Brain microvascular endothelial cell (primary cell): ENCODE data around the gene IL18R1.

Experiments
- DNase-seq: peaks from one replicate; pipeline ENCODE4 v3.0.0-alpha.2; 2020
- H3K27ac ChIP-seq: fragments of 250-450 bp; sonication (Bioruptor Pico); 2 replicates; pipeline ENCODE4 v1.5.1; 2020; ENCODE audit warnings: mild to moderate bottlenecking, moderate library complexity
- H3K27me3 ChIP-seq: fragments of 250-450 bp; sonication (Bioruptor Pico); replicated peaks from 2 replicates; pipeline ENCODE4 v1.5.1; 2020; ENCODE audit warnings: mild to moderate bottlenecking
- H3K36me3 ChIP-seq: fragments of 250-450 bp; sonication (Bioruptor Pico); replicated peaks from 2 replicates; pipeline ENCODE4 v1.5.1; 2020; ENCODE audit warnings: mild to moderate bottlenecking
- H3K4me3 ChIP-seq: 2 replicates; pipeline ENCODE4 v1.5.1; 2011; ENCODE audit warnings: low read depth, mild to moderate bottlenecking, control low read depth, low read length, moderate library complexity
- in situ Hi-C: cut with HindIII; loops from 2 replicates; pipeline ENCODE4 v1.10.0; 2017; ENCODE audit warnings: low sequenced_read_pairs, low pct_ligation_motif_present
- TF ChIP-seq, protein P1 (sequence below): IDR thresholded peaks from 2 replicates; pipeline ENCODE4 v1.5.1; 2011; ENCODE audit warnings: low read depth, mild to moderate bottlenecking, moderate library complexity, low read length, control low read depth, inconsistent platforms; ENCODE audit errors: missing control alignments

IL18R1 gene

DNA sequence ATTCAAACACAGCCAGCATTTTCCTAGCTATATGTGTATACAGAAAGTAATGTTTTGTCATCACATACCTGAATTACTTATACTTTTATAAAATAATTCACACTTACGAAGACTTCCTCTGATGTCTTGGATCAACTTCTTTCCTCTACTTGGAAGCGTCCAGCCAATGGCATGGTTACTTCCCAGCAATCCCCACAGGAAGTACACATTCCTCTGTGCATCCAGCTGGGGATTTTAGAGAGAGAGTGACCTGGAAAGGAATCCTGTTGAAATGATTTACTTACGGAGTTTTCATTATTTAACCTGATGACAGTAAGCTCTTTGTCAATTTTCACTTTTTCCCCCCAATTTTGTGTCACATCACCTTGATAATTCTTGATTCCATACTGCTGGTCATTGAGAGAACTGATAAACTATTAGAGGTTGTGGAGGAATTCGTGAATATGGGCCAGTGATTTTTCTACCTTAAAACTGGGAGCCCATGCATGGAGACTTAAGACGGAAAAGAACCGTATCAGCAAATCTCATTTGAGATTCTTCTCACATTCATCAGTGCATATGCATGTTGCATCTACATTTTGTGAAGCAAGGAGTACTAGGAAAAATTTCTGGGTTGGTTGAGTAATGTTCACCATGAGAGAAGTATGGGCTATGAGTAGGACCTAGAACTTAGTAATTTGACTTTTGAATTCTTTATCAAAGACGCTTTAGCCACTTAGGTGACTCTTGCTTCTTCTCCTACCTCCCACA, 9.0 kb upstream of the IL18R1 start:
- Histone ChIP-seq H3K4me3 (no peak overlapping the region), H3K36me3 (no peaks in the 10 kb centered on the region), H3K27ac (no peak overlapping the region), H3K27me3 (no peaks in the 10 kb centered on the region)
- DNase-seq = no peak
- TF ChIP-seq, protein P1, sequence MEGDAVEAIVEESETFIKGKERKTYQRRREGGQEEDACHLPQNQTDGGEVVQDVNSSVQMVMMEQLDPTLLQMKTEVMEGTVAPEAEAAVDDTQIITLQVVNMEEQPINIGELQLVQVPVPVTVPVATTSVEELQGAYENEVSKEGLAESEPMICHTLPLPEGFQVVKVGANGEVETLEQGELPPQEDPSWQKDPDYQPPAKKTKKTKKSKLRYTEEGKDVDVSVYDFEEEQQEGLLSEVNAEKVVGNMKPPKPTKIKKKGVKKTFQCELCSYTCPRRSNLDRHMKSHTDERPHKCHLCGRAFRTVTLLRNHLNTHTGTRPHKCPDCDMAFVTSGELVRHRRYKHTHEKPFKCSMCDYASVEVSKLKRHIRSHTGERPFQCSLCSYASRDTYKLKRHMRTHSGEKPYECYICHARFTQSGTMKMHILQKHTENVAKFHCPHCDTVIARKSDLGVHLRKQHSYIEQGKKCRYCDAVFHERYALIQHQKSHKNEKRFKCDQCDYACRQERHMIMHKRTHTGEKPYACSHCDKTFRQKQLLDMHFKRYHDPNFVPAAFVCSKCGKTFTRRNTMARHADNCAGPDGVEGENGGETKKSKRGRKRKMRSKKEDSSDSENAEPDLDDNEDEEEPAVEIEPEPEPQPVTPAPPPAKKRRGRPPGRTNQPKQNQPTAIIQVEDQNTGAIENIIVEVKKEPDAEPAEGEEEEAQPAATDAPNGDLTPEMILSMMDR = no peak
- in situ Hi-C loops = no loop called here

DNA sequence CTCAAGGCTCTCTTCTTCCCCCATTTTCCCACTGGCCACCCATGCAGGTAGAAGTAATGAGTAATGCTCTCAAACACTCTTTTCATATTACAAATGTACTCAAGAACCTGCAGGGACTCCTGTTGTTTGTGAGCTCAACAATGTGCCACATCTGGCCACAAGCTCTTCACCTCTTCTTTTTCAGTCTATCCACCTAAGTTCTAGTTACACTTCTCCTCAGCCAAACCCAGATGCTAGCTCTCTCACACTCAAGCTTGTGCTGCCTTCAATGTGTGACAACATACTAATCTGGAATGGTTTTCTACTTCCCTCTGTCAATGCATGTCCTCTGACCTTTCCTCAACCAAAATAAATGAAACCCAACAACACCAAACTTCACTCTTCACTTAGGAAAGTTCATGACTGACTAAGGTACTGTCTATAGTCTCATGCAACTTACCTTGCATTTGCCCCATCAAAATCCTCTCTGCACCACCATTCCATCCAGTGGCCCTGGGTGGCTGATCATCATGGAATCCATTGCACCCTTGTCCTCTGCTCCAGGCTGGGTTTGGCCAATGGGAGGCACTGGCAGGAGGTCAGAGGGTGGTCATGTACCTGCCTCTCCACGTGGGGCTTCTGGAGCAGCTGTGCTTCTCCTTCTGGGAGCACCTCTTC, 5.3 kb upstream of the IL18R1 start:
- in situ Hi-C loops = loop anchor here (10.0 kb wide), 1 partner anchor 105 kb away; no protein-coding TSS in a partner anchor
- Histone ChIP-seq H3K27ac (no peak overlapping the region), H3K36me3 (no peaks in the 10 kb centered on the region), H3K4me3 (no peak overlapping the region), H3K27me3 (no peaks in the 10 kb centered on the region)
- DNase-seq = no peak
- TF ChIP-seq, protein P1 = no peak

DNA sequence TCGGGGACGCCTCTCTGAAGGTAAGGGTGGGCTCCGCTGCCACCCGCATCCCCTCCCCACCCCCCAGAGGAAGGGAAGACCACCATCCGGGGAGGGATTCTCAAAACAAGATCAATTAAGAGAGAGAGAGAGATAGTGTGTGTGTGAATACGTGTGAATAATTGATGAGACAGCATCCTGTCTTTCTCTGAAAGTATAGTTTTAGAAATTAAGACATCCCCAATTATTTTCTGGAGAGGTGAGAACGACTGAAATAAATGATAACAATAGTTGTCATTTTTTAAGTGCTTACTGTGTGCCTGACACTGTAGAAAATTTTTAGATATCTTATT, 751 bp downstream of the IL18R1 start:
- no peak for DNase-seq
- H3K36me3 ChIP-seq = no peaks in the 10 kb centered on the region
- peak overlapping the region; percentile 69 for H3K4me3 ChIP-seq
- H3K27ac ChIP-seq = no peak overlapping the region
- TF ChIP-seq, protein P1 = no peak
- in situ Hi-C loops = loop anchor here (10.0 kb wide), 1 partner anchor 112 kb away; no protein-coding TSS in a partner anchor
- no peaks in the 10 kb centered on the region for H3K27me3 ChIP-seq

DNA sequence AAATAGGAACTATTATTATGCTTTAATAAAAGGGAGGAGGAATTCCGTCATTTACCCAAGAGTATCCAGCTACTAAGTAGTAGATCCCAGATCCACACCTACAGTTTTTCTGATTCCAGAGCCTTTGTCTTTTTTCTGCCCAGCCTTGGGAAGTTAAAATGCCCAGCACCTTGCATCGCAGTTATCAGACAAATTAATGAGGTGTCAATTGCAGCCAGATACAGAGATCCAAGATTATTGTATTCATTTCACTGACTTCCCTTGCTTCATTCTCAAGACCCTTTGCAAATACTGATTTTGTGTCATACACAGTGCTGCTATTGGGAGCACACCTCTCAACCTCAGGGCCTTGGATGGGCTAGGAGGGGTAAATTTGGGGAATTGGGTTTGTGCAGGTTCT, 1.1 kb downstream of the IL18R1 start:
- no peak overlapping the region for H3K27ac ChIP-seq
- no peak overlapping the region for H3K4me3 ChIP-seq

DNA sequence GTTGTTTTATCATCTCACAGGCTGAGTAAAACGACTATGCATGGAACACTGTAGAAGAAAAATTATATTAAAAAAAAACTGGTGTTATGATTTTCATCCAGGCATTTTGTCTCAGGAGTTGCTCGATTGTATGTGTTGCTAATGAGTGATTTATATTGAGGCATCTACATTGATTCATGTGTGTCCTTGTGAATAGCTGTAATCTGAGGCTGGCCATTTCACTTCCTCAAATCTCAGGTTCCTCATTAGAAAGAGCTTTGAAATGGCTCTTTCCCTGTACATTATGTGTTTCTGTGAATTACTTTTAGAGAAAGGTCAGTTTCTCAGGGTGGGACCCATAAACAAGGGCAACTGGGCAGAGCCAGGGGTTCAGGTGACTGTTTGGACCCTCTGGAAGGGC, 2.3 kb downstream of the IL18R1 start:
- no peak overlapping the region for H3K4me3 ChIP-seq

More for the DNA sequence above, 1.1 kb downstream of the IL18R1 start:
- DNase-seq = no peak
- H3K36me3 ChIP-seq = no peaks in the 10 kb centered on the region
- no peaks in the 10 kb centered on the region for H3K27me3 ChIP-seq
- TF ChIP-seq, protein P1 = no peak
- in situ Hi-C loops = loop anchor here (10.0 kb wide), 1 partner anchor 112 kb away; no protein-coding TSS in a partner anchor

More for the DNA sequence above, 2.3 kb downstream of the IL18R1 start:
- DNase-seq = no peak
- no peak overlapping the region for H3K27ac ChIP-seq
- H3K36me3 ChIP-seq = no peaks in the 10 kb centered on the region
- H3K27me3 ChIP-seq = no peaks in the 10 kb centered on the region
- in situ Hi-C loops = loop anchor here (10.0 kb wide), 1 partner anchor 113 kb away; no protein-coding TSS in a partner anchor
- TF ChIP-seq, protein P1 = no peak
